IPS DF 6.9 (cell line): ENCODE data around the gene CD70.
"Not testable (repeated sequence)": the region's sequence is repeated elsewhere in the genome, so short reads cannot be mapped to it uniquely, and the experiment has no call there.

Source experiments
- DNase-seq: peaks from one replicate; pipeline ENCODE4 v3.0.0-alpha.2; 2013; ENCODE audit warnings: low read depth, low spot score
- H3K27ac ChIP-seq: one replicate; pipeline ENCODE4 v1.5.1; 2013; ENCODE audit warnings: low read length, control low read depth
- H3K27me3 ChIP-seq: 2 replicates; pipeline ENCODE4 v1.6.1; 2013; ENCODE audit warnings: mild to moderate bottlenecking, low read length; ENCODE audit not compliant: control insufficient read depth, insufficient read depth
- H3K36me3 ChIP-seq: 2 replicates; pipeline ENCODE4 v1.6.1; 2013; ENCODE audit warnings: low read length; ENCODE audit not compliant: control insufficient read depth, insufficient read depth
- H3K4me1 ChIP-seq: 2 replicates; pipeline ENCODE4 v1.6.1; 2013; ENCODE audit warnings: low read length; ENCODE audit not compliant: control insufficient read depth, insufficient read depth
- H3K4me3 ChIP-seq: 2 replicates; pipeline ENCODE4 v1.5.1; 2013; ENCODE audit warnings: mild to moderate bottlenecking, low read length
- H3K9me3 ChIP-seq: 2 replicates; pipeline ENCODE4 v1.6.1; 2013; ENCODE audit warnings: low read length, inconsistent platforms; ENCODE audit not compliant: control insufficient read depth, insufficient read depth
- WGBS: extraction: QIAGEN DNeasy Blood & Tissue Kit; methylation state at CpG from one replicate; pipeline ENCODE4 v1.1.7; 2013; ENCODE audit warnings: mixed read lengths, missing lambda C conversion rate; ENCODE audit not compliant: insufficient read length, insufficient coverage; 5-methylcytosine and 5-hydroxymethylcytosine counted together

Gene CD70

DNA sequence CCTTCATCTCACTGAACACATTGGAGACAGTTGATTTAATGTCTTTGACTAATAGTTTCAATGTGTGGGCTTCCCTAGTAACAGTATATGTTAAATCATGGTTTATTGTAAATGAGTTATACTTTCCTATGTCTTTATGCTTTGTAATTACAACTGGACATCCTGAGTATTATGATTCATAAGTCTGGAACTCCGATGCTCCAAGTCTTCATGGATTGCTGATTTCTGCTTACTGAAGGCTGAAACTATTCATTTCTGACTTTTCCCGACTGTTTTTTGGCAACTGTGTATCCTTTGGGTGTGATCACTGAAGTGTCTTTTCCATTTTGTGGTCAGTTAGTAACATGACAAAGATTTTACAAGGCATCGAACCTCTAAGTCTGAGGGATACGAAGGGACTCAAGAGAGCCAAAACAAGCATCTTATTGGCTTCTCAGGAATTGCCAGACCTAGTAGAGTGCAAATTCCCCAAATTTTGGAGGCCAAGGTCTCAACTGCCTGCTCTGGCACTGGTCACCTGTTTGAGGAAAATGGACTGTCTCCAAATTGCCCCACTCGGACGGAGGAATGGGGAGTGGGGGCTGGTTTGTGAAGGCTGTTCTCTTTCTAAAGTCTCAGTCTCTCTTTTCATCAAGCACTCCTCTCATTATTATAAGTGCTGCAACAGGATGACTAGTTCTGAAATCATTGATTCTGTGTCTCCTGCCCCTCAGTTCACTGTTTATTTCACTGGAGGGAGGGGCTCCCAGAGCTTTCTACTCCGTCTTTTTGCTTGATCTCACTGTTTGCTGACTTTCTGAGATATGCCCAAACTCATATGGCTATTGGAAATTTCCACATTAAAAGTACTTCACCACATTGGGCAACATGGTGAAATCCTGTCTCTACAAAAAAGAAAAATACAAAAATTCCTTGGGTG lies 20.2 kb upstream of the CD70 start:
- no CpG with 5 or more reads among the region's 7 CpGs for WGBS
- DNase-seq, result no peak
- Histone ChIP-seq H3K4me1 (no peaks in the 10 kb centered on the region), H3K9me3 (no peaks in the 10 kb centered on the region), H3K27ac (no peak overlapping the region), H3K4me3 (no peak overlapping the region), H3K36me3 (no peaks in the 10 kb centered on the region), H3K27me3 (no peaks in the 10 kb centered on the region)

DNA sequence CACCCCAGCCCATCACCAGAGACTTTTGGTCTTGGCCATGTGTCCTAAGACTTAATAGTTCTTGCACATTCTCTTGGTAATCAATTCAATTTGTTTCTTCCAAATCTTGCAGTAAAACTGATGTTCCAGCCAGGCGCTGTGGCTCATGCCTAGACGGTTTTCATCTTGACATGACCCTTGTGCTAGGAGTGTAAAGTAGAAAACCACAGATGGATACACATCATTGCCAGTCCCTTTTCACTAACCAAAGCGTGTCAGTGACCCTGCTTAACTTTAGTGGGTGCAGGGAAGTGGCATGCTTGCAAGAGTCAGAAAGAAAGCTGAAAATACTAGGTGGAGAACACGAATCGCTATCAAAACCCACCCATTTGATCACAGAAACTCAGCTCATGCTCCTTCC lies 18.0 kb upstream of the CD70 start:
- no peaks in the 10 kb centered on the region for H3K36me3 ChIP-seq
- no peak overlapping the region for H3K4me3 ChIP-seq
- no peak for DNase-seq
- no CpG with 5 or more reads among the region's 5 CpGs for WGBS
- H3K27ac ChIP-seq, result no peak overlapping the region
- no peaks in the 10 kb centered on the region for H3K27me3 ChIP-seq
- no peaks in the 10 kb centered on the region for H3K4me1 ChIP-seq
- H3K9me3 ChIP-seq, result no peaks in the 10 kb centered on the region

DNA sequence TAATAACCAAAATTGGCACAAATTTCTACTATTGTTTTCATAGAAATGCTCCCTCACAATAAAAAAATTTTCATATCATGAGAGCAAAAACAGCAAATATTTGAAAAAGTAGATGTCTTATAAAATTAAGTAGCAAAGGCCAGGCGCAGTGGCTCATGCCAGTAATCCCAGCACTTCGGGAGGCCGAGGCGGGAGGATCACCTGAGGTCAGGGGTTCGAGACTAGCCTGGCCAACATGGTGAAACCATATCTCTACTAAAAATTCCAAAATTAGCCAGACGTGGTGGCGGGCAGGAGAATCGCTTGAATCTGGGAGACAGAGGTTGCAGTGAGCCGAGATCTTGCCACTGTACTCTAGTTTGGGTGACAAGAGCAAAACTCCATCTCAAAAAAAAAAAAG lies 17.2 kb upstream of the CD70 start:
- WGBS, result no CpG with 5 or more reads among the region's 9 CpGs
- not testable (repeated sequence) for H3K36me3 ChIP-seq, H3K9me3 ChIP-seq, H3K4me1 ChIP-seq, H3K27me3 ChIP-seq, H3K27ac ChIP-seq, DNase-seq, H3K4me3 ChIP-seq

DNA sequence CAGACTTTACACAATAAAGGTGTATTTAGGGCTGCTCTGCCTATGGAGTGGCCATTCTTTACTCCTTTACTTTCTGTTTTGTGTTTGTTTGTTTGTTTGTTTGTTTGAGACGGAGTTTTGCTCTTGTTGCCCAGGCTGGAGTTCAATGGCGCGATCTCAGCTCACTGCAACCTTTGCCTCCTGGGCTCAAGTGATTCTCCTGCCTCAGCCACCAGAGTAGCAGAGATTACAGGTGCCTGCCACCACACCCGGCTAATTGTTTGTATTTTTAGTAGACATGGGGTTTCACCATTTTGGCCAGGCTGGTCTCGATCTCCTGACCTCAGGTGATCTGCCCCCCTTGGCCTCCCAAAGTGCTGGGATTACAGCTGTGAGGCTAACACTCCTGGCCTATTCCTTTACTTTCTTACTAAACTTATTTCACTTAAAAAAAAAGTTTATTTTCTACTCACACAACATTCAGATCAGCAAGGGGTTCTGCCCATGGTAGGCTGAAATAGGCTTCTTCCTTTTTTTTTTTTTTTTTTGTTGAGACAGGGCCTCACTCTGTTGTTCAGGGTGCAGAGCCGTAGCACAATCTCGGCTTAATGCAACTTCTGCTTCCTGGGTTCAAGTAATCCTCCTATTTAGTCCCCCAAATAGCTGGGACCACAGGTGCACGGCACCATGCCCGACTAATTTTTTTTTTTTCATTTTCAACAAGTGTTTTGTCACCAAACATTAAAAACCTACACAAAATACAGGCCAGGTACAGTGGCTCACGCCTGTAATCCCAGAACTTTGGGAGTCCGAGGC lies 15.5 kb upstream of the CD70 start:
- H3K4me1 ChIP-seq, H3K9me3 ChIP-seq, H3K27me3 ChIP-seq, H3K4me3 ChIP-seq, H3K36me3 ChIP-seq, H3K27ac ChIP-seq, DNase-seq: not testable (repeated sequence)
- WGBS, result no CpG with 5 or more reads among the region's 11 CpGs

DNA sequence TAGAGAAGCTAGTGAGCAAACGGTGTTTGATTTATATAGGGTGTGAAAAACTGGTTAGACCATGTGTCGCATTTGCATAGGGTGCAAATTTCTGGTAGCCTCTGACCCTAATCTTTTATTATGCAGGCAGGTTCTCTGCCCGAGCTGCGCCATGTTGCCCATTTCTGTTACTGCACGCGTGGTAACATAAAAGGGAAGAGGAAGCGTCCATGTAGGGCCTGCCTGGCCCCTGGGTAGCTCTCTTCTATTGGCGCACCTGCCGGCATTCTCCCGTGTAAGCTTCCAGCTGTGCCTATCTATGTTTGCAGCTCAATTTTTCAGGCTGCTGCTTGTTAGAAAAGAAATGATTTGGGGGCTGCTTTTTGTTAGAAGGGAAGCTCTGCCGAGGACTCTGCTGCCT lies 14.0 kb upstream of the CD70 start:
- H3K27me3 ChIP-seq, result no peaks in the 10 kb centered on the region
- H3K36me3 ChIP-seq, result no peaks in the 10 kb centered on the region
- H3K9me3 ChIP-seq, result no peaks in the 10 kb centered on the region
- no peak overlapping the region for H3K4me3 ChIP-seq
- no peak overlapping the region for H3K27ac ChIP-seq
- no peak for DNase-seq
- WGBS, result 100% methylated on average over 1 of the region's 11 CpGs
- H3K4me1 ChIP-seq, result no peaks in the 10 kb centered on the region

DNA sequence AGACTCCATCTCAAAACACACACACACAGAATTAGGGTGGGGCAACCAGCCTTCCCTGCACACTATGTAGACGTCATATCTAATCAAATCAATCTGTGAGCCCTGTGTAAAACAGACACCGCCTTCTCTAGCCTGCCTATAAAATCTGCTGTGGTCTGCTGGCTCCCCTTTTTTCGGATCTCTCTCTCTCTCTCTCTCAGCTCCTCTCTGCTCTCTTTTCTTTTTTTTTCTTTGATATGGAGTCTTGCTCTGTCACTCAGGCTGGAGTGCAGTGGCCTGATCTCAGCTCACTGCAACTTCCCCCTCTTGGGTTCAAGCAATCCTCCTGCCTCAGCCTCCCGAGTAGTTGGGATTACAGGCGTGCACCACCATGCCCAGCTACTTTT lies 11.8 kb upstream of the CD70 start:
- Histone ChIP-seq H3K36me3 (no peaks in the 10 kb centered on the region), H3K27ac (no peak overlapping the region), H3K27me3 (no peaks in the 10 kb centered on the region), H3K4me3 (no peak overlapping the region), H3K9me3 (no peaks in the 10 kb centered on the region), H3K4me1 (no peaks in the 10 kb centered on the region)
- DNase-seq, result no peak
- no CpG with 5 or more reads among the region's 5 CpGs for WGBS

DNA sequence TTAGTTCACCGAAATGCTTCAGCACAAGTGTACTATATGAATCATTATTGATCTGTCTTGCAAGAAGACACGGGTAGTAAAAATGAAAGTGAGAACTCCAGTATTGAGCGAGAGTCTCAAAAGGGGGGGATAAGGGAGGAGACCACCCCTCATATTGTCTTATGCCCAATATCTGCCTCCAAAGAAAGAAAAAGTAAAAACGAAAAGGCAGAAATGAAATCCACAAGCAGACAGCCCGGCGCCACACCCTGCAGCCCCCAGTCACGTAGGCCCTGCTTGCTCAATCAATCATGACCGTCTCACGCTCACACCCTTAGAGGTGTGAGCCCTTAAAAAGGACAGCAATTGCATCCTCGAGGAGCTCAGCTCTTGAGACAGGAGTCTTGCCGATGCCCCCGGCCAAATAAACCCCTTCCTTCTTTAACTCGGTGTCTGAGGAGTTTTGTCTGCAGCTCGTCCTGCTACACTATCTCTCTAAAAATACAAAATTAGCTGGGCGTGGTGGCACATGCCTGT lies 10.6 kb upstream of the CD70 start:
- WGBS, result no CpG with 5 or more reads among the region's 15 CpGs
- H3K4me3 ChIP-seq, H3K36me3 ChIP-seq, H3K27me3 ChIP-seq, H3K4me1 ChIP-seq, H3K27ac ChIP-seq, H3K9me3 ChIP-seq, DNase-seq: not testable (repeated sequence)

DNA sequence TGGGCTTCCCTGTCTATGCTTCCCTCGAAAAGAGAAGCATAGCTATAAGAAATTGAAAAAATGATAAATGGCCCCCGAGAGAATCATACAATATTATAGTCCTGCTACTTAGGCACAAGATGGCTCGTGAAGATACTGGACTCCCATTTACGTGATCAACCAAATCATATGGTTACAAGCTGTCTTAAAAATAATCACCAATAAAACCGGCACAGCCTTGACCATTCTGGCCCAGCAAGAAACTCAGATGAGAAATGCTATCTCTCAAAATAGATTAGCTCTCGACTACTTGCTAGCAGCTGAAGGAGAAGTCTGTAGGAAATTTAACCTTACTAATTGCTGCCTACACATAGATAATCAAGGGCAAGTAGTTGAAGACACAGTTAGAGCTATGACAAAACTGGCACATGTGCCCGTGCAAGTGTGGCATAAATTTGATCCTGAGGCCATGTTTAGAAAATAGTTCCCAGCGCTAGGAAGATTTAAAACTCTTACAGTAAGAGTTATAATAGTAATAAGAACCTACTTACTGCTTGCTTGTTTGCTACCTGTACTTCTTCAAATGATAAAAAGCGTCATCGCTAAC lies 10.1 kb upstream of the CD70 start:
- DNase-seq, H3K27me3 ChIP-seq, H3K9me3 ChIP-seq, H3K4me1 ChIP-seq, H3K4me3 ChIP-seq, H3K27ac ChIP-seq, H3K36me3 ChIP-seq: not testable (repeated sequence)
- WGBS, result no CpG with 5 or more reads among the region's 10 CpGs

DNA sequence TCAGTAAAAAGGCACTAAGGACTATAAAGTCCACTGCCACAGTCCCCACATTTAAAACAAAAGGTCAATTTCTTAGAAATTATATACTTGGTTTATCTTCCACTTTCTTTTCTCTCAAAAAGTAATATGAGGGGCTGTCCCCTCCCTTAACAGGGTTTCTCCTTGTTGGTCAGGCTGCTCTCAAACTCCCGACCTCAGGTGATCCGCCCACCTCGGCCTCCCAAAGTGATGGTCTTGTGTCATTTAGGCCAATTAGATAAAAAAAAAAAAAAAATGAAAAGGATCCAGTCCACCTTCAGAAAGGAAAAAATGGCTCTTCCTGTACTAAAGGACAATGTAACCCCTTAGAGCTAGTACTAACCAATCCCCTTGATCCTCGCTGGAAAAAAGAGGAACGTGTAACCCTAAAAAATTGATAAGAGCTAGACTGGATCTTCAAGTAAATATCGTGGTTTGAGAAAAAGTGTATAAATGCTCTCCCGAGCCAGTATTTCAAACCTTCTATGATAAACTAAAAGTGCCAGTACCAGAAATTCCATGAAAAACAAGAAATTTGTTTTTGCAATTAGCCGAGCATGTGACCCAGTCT lies 9.0 kb upstream of the CD70 start:
- H3K4me1 ChIP-seq, result no peaks in the 10 kb centered on the region
- H3K4me3 ChIP-seq, result no peak overlapping the region
- H3K9me3 ChIP-seq, result no peaks in the 10 kb centered on the region
- no peaks in the 10 kb centered on the region for H3K36me3 ChIP-seq
- no peak for DNase-seq
- no peaks in the 10 kb centered on the region for H3K27me3 ChIP-seq
- WGBS, result no CpG with 5 or more reads among the region's 8 CpGs
- no peak overlapping the region for H3K27ac ChIP-seq

DNA sequence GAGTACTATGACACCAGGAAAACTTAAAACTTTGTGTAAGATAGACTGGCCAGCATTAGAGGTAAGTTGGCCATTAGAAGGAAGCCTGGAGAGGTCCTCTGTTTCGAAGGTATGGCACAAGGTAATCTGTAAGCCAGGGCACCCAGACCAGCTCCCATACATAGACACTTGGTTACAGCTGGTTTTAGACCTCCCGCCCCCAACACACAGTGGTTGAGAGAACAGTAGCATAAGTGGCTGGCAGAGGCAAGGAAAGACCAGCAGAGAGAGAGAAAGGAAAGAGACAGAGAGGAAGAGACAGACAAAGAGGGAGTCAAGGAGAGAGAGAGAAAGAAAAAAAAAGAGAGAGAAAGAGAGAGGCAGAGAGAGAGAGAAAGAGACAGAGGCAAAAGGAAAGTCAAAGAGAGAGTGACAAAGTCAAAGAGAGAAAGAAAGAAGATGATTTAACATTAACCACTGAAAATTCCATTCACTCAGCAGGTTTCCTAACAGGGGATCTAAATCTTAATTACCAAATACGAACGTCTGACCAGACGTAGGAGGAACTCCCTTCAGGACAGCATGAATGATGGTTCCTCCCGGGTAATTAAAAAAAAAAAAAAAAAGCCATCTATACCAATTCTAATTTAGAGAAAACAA lies 7.4 kb upstream of the CD70 start:
- WGBS, result no CpG with 5 or more reads among the region's 6 CpGs
- not testable (repeated sequence) for H3K4me1 ChIP-seq, H3K27me3 ChIP-seq, H3K36me3 ChIP-seq, H3K9me3 ChIP-seq, H3K4me3 ChIP-seq, H3K27ac ChIP-seq, DNase-seq
